Right ventricle myocardium inferior (tissue), 1 donor: ENCODE results near the gene AGAP2. TPM values are rescaled to one million over a fixed set of nuclear protein-coding genes. Genes with fewer than 3 reads are reported as not detected.
"Not testable (repeated sequence)": the region's sequence is repeated elsewhere in the genome, so short reads cannot be mapped to it uniquely, and the experiment has no call there.

ENCODE experiments used
- ATAC-seq: fragments of 200-7000 bp; cut with Tn5 transposase; one replicate; pipeline ENCODE4 v1.9.1; 2020; ENCODE audit warnings: mild to moderate bottlenecking, moderate library complexity
- DNase-seq: peaks from one replicate; pipeline ENCODE4 v3.0.0; 2021; ENCODE audit errors: missing footprints
- intact Hi-C: fragments of 100-400 bp; cut with DNase I; formaldehyde crosslinking; loops from one replicate; pipeline ENCODE4 v1.11.0; 2022
- total RNA-seq: library from RNA; stranded (reverse); fragmentation: NEBNext Ultra II Directional; extraction: Animal tissue kit (Norgen Biotek cat#: 25700); gene quantifications from one replicate; pipeline ENCODE4 v1.2.1, GENCODE V29; 2021
- donor health status: DM: no; HTN: yes; CAD: no; lungs with severe emphysema.

The AGAP2 gene
- total RNA-seq, 1 donor from 2014 or later: 7.8 TPM

DNA sequence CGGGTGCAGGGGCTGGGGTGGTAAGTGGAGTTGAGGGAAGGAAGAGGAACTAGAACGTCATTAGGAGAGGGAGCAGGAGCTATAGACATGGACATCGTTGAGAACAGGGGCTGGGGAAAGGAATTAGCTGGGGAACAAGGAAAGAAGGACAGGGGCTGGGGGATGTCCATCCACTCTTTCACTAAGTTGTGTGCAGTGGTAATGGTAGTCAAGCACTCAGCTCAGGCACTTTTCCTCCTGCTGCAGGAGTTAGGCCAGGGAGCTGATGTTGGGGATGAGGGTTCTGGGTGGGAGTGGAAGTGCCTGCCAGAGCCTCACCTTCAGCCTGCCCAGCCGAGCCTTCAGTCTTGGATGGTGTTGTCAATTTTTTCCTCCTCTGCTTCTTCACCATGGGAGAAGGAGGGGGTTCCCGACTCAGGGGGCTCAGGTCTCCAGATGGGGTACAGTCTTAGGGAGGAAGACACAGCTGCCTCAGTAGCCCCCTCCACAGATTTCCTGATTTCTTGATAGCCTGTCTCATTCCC lies 9.2 kb downstream of the AGAP2 start:
- no peak for ATAC-seq

GRCh38 chr12:57727758-57728395 lies 10.7 kb downstream of the AGAP2 start:
- no peak for DNase-seq
- no peak for ATAC-seq
- intact Hi-C loops: no loop called here

More for the DNA sequence above, 9.2 kb downstream of the AGAP2 start:
- intact Hi-C loops: no loop called here
- DNase-seq: no peak

GRCh38 chr12:57726884-57727757 lies 11.4 kb downstream of the AGAP2 start:
- peak; percentile 79 for DNase-seq

GRCh38 chr12:57726151-57726883 lies 12.2 kb downstream of the AGAP2 start:
- DNase-seq: peak; percentile 84
- intact Hi-C loops: no loop called here
- peak; percentile 82 for ATAC-seq

More at GRCh38 chr12:57726884-57727757, 11.4 kb downstream of the AGAP2 start:
- peak; percentile 46 for ATAC-seq
- intact Hi-C loops: no loop called here

- no peak for ATAC-seq
- intact Hi-C loops: no loop called here
- no peak for DNase-seq
These were observed 12.7 kb downstream of the AGAP2 start for GRCh38 chr12:57725851-57726150.

DNA sequence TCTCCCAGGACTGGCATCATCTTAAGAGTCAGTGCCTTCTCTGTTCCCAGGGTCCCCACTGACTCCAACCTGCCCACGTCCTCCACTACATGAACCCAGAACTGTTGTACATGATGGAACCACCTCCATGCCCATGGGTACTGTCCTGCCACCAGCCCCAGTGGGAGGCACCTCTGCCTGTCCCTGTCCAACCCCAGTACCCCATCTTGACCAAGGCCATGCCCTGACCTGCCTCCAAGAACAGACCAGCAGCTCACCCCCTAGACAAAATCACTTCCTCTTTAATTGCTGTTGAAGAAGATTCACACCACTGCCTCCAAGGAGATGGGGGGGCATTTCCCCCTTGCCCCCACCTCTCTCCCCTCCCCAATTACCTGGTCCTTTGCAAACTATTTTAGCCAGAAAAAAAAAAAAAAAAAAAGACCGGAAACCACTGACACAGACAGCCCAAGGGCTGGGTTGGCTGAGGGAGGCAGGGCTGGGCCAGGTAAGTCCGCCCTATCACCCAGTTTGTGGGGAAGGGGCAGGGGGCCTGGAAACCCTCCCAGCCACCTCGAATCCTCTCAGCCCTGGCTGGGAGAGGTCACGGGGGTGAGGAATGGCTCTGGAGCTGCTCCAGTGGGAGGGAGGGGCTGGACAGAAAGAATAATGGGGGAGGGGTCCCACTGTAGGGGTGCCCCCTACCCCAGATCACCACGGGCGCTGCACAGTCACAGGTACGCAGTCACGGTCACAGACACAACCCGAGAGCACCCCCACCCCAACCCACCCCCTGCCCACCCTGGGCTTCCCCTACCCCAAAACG lies 13.4 kb downstream of the AGAP2 start:
- DNase-seq: no peak
- ATAC-seq: no peak
- intact Hi-C loops: no loop called here

GRCh38 chr12:57724003-57724935 lies 14.3 kb downstream of the AGAP2 start:
- ATAC-seq (no peak), DNase-seq (no peak)
- intact Hi-C loops: no loop called here

GRCh38 chr12:57723630-57723962 lies 14.9 kb downstream of the AGAP2 start:
- ATAC-seq: no peak
- intact Hi-C loops: no loop called here
- DNase-seq: no peak

DNA sequence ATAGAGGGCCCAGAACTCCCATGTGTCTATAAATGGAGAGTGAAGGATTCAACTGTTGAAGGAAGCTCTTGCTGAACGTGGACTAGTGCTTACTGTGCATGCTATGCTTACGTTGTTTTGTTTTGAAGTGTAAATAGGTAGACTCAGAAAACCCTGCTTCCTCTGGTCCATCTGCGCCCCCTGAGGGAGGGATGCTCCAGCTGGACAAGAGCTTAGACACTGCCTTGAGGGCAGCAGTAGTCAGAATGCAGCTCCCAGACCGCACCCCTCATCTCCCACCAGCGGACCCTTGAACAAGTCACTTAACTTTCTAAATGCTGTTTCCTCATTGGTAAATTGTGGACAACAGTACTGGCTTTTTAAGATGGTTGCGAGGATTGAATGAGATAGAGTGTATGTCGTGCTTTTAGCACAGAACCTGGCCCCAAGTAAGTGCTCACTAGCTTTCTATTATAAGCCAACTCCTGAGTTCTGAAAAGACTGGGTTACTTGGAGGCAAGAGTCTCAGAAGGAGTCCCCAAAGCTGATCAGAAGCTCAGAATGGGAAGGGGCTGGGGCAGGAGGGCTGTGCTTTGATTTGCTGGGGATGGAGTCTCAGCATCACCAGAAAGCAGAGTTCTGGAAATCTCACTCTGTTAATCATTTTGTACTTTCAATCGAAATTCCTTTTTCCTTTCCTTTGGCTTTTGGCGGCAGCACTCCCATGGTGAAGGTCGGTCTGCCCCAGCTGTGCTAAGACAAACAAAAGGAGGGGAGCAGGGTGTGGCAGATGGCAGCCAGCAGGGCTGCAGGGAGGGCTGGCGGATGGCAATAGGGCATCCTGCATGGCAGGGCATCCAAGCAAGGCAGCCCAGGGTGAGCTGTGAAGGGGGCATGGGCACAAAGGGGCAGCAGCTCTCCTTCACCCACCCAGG lies 15.6 kb downstream of the AGAP2 start:
- no peak for ATAC-seq
- DNase-seq: no peak
- intact Hi-C loops: no loop called here

- ATAC-seq, intact Hi-C loops, DNase-seq: not testable (repeated sequence)
These were observed 16.5 kb downstream of the AGAP2 start for GRCh38 chr12:57721846-57722608.

- no peak for ATAC-seq
- intact Hi-C loops: no loop called here
- DNase-seq: no peak
These were observed 17.6 kb downstream of the AGAP2 start for GRCh38 chr12:57720606-57721595.

DNA sequence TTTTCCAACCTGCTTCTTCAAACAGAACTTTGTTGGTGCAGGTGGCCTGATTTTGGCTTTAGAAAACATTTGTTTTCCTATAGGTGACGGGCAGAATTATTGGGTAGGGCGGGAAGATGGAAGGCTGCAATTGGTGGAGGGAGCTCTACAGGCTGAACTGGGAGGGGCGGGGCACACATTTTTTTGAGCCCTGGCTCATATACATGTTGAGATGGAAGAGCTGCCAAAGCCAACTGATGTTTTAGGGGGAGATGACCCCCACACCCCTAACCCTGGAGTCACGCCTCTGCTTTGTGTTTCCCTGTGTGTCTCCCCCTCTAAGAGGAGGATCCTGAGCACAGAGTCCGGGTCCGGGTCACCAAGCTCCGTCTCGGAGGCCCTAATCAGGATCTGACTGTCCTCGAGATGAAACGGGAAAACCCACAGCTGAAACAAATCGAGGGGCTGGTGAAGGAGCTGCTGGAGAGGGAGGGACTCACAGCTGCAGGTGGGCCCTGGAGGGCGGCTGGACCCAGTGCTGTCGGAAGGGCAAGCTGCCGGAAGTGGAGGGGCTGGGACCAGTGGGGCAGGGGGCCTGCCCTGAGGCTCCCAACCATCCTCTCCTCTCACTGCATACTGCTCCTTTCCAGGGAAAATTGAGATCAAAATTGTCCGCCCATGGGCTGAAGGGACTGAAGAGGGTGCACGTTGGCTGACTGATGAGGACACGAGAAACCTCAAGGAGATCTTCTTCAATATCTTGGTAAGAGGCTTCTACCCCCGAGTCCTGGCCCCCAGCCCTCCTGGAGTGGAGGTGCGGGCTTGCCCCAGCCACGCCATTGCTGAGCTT lies 18.6 kb downstream of the AGAP2 start:
- intact Hi-C loops: no loop called here
- ATAC-seq: no peak

GRCh38 chr12:57718641-57719528 lies 19.7 kb downstream of the AGAP2 start:
- intact Hi-C loops: no loop called here
- DNase-seq (no peak), ATAC-seq (no peak)

More for the DNA sequence above, 18.6 kb downstream of the AGAP2 start:
- no peak for DNase-seq
